Measurements from ENCODE around the gene MYRF. TPM values are rescaled to one million over a fixed set of nuclear protein-coding genes. Genes with fewer than 3 reads are reported as not detected.
A peak's percentile ranks its signal among the peaks of the same experiment; 100 is the strongest.

The MYRF gene
- total RNA-seq, 1 donor from 2014 or later: 39.5 TPM

DNA sequence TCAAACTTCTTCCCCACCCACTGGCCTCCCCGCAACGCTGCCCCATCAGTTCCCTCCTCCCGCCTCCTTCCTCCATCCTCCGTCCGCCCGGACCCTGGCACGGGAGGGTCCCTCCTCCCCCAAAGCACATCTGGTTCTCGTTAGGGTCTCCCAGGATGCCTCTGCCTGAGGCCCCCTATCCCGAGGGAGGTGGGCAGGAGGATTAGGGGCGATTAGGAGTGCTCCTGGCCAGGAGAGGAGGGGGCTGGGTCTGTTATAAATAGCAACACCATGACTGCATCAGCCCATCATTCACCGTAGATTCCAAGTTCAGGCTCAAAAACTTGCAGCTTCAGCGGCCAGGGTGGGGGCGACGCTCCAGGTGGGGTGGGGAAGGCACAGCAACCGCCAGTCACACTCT, 10.4 kb downstream of the MYRF start:
- DNase-seq (ENCODE audit: low read depth): no peak

DNA sequence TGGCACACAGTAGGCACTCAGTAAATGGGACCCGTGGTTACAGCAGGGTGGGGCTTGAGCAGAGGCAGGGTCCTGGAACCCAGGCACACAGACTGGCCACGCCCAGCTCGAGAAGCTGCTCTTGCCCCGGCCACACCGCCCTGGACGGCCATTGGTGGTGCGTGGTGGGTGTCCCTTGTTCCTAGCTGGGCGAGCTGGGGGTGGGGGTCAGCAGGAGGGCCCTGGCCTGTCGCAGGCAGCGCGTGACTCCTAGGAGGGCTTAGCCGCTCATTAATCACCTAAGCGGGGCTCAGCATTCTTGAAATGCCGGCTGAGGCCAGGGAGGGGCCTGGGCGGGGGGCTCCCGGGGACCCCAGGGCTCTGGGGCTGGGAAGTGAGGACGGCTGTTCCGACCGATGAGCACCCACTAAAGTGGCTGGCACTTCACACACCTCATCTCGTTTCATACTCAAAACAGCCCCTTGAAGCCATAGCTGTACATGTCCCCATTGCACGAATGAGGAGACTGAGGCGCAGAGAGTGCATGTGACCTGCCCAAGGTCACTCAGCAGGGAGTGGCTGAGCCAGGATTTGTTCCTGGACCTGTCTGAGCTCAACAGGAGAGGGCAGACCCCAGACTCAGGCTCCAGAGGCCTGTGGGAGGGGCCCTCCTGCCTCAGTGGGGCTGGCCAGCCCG, 11.6 kb downstream of the MYRF start:
- peaks cover 19% of the 10 kb centered on the region for H3K4me1 Mint-ChIP-seq (ENCODE audit: low read depth, unreplicated experiment)
- H3K9me3 Mint-ChIP-seq (ENCODE audit: unreplicated experiment): no peaks in the 10 kb centered on the region
- H3K36me3 ChIP-seq (ENCODE audit: insufficient read depth, low read length): no peaks in the 10 kb centered on the region
- DNase-seq (ENCODE audit: low read depth): no peak
- peaks cover 4% of the 10 kb centered on the region for H3K36me3 Mint-ChIP-seq (ENCODE audit: low read depth, unreplicated experiment)
- H3K79me2 ChIP-seq (ENCODE audit: insufficient read depth, low read length): peaks cover 30% of the 10 kb centered on the region
- no peak for FAIRE-seq
- no peak overlapping the region for H3K27ac Mint-ChIP-seq (ENCODE audit: unreplicated experiment)
- peaks cover 16% of the 10 kb centered on the region for H4K20me1 ChIP-seq (ENCODE audit: insufficient read depth, low read length)
- H3K4me3 Mint-ChIP-seq (ENCODE audit: unreplicated experiment): no peak overlapping the region
- H2AFZ ChIP-seq (ENCODE audit: low read depth, low read length): no peak overlapping the region
- H3K4me2 ChIP-seq (ENCODE audit: low read length): no peak overlapping the region
- TF ChIP-seq EZH2 (IDR thresholded peaks at IDR 0.05; ENCODE audit: insufficient read depth, low read length): no peak
- TF ChIP-seq, protein P1, sequence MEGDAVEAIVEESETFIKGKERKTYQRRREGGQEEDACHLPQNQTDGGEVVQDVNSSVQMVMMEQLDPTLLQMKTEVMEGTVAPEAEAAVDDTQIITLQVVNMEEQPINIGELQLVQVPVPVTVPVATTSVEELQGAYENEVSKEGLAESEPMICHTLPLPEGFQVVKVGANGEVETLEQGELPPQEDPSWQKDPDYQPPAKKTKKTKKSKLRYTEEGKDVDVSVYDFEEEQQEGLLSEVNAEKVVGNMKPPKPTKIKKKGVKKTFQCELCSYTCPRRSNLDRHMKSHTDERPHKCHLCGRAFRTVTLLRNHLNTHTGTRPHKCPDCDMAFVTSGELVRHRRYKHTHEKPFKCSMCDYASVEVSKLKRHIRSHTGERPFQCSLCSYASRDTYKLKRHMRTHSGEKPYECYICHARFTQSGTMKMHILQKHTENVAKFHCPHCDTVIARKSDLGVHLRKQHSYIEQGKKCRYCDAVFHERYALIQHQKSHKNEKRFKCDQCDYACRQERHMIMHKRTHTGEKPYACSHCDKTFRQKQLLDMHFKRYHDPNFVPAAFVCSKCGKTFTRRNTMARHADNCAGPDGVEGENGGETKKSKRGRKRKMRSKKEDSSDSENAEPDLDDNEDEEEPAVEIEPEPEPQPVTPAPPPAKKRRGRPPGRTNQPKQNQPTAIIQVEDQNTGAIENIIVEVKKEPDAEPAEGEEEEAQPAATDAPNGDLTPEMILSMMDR (IDR thresholded peaks at IDR 0.05; ENCODE audit: insufficient read depth, low read depth, low read length): no peak
- H3K27me3 ChIP-seq (ENCODE audit: insufficient read depth, low read length): no peaks in the 10 kb centered on the region
- no peak overlapping the region for H3K4me3 ChIP-seq (ENCODE audit: insufficient read depth, low read depth, low read length)
- no peak overlapping the region for H3K9ac ChIP-seq (ENCODE audit: low read length)
- no peak overlapping the region for H3K27ac ChIP-seq (ENCODE audit: low read depth, low read length)
- no peaks in the 10 kb centered on the region for H3K27me3 Mint-ChIP-seq (ENCODE audit: low read depth, unreplicated experiment)
- H3K9me3 ChIP-seq (ENCODE audit: insufficient read depth, low read depth, low read length): no peaks in the 10 kb centered on the region
- peaks cover 14% of the 10 kb centered on the region for H3K4me1 ChIP-seq (ENCODE audit: insufficient read depth, low read length)

More for the DNA sequence above, 10.4 kb downstream of the MYRF start:
- Histone ChIP-seq H3K27me3 (ENCODE audit: insufficient read depth, low read length) (no peaks in the 10 kb centered on the region), H3K4me3 (ENCODE audit: insufficient read depth, low read depth, low read length) (no peak overlapping the region), H2AFZ (ENCODE audit: low read depth, low read length) (no peak overlapping the region), H3K79me2 (ENCODE audit: insufficient read depth, low read length) (peaks cover 42% of the 10 kb centered on the region), H3K27ac (ENCODE audit: low read depth, low read length) (no peak overlapping the region), H3K36me3 (ENCODE audit: insufficient read depth, low read length) (no peaks in the 10 kb centered on the region), H4K20me1 (ENCODE audit: insufficient read depth, low read length) (peaks cover 19% of the 10 kb centered on the region), H3K4me2 (ENCODE audit: low read length) (peak overlapping the region; percentile 19), H3K4me1 (ENCODE audit: insufficient read depth, low read length) (peaks cover 17% of the 10 kb centered on the region), H3K9me3 (ENCODE audit: insufficient read depth, low read depth, low read length) (no peaks in the 10 kb centered on the region), H3K9ac (ENCODE audit: low read length) (no peak overlapping the region)
- Mint-ChIP-seq H3K4me1 (ENCODE audit: low read depth, unreplicated experiment) (peaks cover 19% of the 10 kb centered on the region), H3K27me3 (ENCODE audit: low read depth, unreplicated experiment) (no peaks in the 10 kb centered on the region), H3K4me3 (ENCODE audit: unreplicated experiment) (no peak overlapping the region), H3K36me3 (ENCODE audit: low read depth, unreplicated experiment) (peaks cover 4% of the 10 kb centered on the region), H3K9me3 (ENCODE audit: unreplicated experiment) (no peaks in the 10 kb centered on the region), H3K27ac (ENCODE audit: unreplicated experiment) (no peak overlapping the region)
- no peak for FAIRE-seq
- TF ChIP-seq, protein P1 (IDR thresholded peaks at IDR 0.05; ENCODE audit: insufficient read depth, low read depth, low read length): no peak
- TF ChIP-seq EZH2 (IDR thresholded peaks at IDR 0.05; ENCODE audit: insufficient read depth, low read length): no peak

DNA sequence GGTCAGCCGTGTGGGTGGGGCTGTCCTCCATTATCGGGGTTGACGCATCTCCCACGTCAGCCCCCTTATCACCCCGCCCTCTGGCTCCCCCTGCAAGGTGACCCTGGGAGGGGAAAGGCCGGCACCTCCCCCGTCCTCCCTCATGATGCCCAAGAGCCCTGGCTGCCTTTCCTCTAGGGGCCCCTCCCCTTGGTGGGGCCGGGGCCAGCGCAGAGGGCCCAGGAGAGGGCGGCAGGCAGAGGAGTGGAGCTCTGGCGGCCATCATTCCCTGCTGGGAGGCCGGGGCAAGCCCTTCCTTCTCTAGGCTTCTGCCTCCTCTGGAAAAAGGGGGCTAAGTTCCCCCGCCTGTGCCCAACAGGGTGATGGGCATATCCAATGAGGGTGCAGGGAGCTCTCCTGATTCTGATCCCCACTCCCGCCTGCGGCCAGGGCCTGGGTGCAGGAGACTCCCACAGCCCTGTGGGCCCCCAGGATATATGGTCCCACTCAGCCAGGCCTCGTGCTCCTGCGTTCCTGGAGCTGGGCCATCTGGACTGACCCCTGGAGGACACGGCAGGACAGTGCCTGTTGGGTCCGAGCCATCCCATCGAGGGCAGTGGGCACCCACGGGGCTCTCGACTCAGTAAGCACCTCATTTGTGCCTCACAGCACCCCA, 12.3 kb downstream of the MYRF start:
- DNase-seq (ENCODE audit: low read depth) (no peak), FAIRE-seq (no peak)
- Histone ChIP-seq H3K27ac (ENCODE audit: low read depth, low read length) (no peak overlapping the region), H3K4me2 (ENCODE audit: low read length) (no peak overlapping the region), H4K20me1 (ENCODE audit: insufficient read depth, low read length) (peaks cover 16% of the 10 kb centered on the region), H3K4me1 (ENCODE audit: insufficient read depth, low read length) (peaks cover 20% of the 10 kb centered on the region), H3K27me3 (ENCODE audit: insufficient read depth, low read length) (no peaks in the 10 kb centered on the region), H2AFZ (ENCODE audit: low read depth, low read length) (no peak overlapping the region), H3K9me3 (ENCODE audit: insufficient read depth, low read depth, low read length) (no peaks in the 10 kb centered on the region), H3K9ac (ENCODE audit: low read length) (no peak overlapping the region), H3K36me3 (ENCODE audit: insufficient read depth, low read length) (no peaks in the 10 kb centered on the region), H3K4me3 (ENCODE audit: insufficient read depth, low read depth, low read length) (no peak overlapping the region), H3K79me2 (ENCODE audit: insufficient read depth, low read length) (peaks cover 28% of the 10 kb centered on the region)
- no peak overlapping the region for H3K4me3 Mint-ChIP-seq (ENCODE audit: unreplicated experiment)
- no peaks in the 10 kb centered on the region for H3K9me3 Mint-ChIP-seq (ENCODE audit: unreplicated experiment)
- H3K27me3 Mint-ChIP-seq (ENCODE audit: low read depth, unreplicated experiment): no peaks in the 10 kb centered on the region
- no peak overlapping the region for H3K27ac Mint-ChIP-seq (ENCODE audit: unreplicated experiment)
- TF ChIP-seq EZH2 (IDR thresholded peaks at IDR 0.05; ENCODE audit: insufficient read depth, low read length): no peak
- TF ChIP-seq, protein P1 (IDR thresholded peaks at IDR 0.05; ENCODE audit: insufficient read depth, low read depth, low read length): no peak
- peaks cover 19% of the 10 kb centered on the region for H3K4me1 Mint-ChIP-seq (ENCODE audit: low read depth, unreplicated experiment)
- peaks cover 4% of the 10 kb centered on the region for H3K36me3 Mint-ChIP-seq (ENCODE audit: low read depth, unreplicated experiment)
